GM23338 (cell line): ENCODE measurements around the gene FOXP1. TPM values are rescaled to one million over a fixed set of nuclear protein-coding genes. Genes with fewer than 3 reads are reported as not detected.
A peak's percentile ranks its signal among the peaks of the same experiment; 100 is the strongest.

Experiments used
- ATAC-seq: fragments of 200-7000 bp; cut with Tn5 transposase; 3 replicates; pipeline ENCODE4 v1.9.1; 2020
- DNase-seq: peaks from one replicate; pipeline ENCODE4 v3.0.0-alpha.2; 2015; ENCODE audit warnings: low spot score
- H2AFZ ChIP-seq: fragments of 200-600 bp; sonication (generic); 2 replicates; pipeline ENCODE4 v1.8.0; 2016; ENCODE audit warnings: antibody characterized with exemption, mild to moderate bottlenecking, moderate library complexity
- H3F3A ChIP-seq: fragments of 200-600 bp; sonication (generic); replicated peaks from 2 replicates; pipeline ENCODE4 v1.8.0; 2017; ENCODE audit warnings: antibody characterized with exemption, mixed run types, low read depth
- H3K27ac ChIP-seq: fragments of 200-600 bp; sonication (generic); 2 replicates; pipeline ENCODE4 v1.6.1; 2016; ENCODE audit warnings: low read depth
- H3K27me3 ChIP-seq: fragments of 200-600 bp; sonication (generic); 2 replicates; pipeline ENCODE4 v1.8.0; 2016; ENCODE audit warnings: mild to moderate bottlenecking, mixed run types, moderate library complexity; ENCODE audit not compliant: insufficient read depth
- H3K36me3 ChIP-seq: fragments of 200-600 bp; sonication (generic); 2 replicates; pipeline ENCODE4 v1.8.0; 2016; ENCODE audit warnings: mild to moderate bottlenecking; ENCODE audit not compliant: insufficient read depth
- H3K4me1 ChIP-seq: fragments of 200-600 bp; sonication (generic); 2 replicates; pipeline ENCODE4 v1.8.0; 2016; ENCODE audit warnings: mild to moderate bottlenecking, moderate library complexity; ENCODE audit not compliant: insufficient read depth
- H3K4me2 ChIP-seq: fragments of 200-600 bp; sonication (generic); 2 replicates; pipeline ENCODE4 v1.7.1; 2017; ENCODE audit warnings: mixed run types
- H3K4me3 ChIP-seq: fragments of 200-600 bp; sonication (generic); 2 replicates; pipeline ENCODE4 v1.6.1; 2016; ENCODE audit warnings: mixed run types
- H3K79me2 ChIP-seq: fragments of 200-600 bp; sonication (generic); replicated peaks from 2 replicates; pipeline ENCODE4 v1.8.0; 2017; ENCODE audit warnings: mild to moderate bottlenecking; ENCODE audit not compliant: insufficient read depth
- H3K9me2 ChIP-seq: fragments of 200-600 bp; sonication (generic); 2 replicates; pipeline ENCODE4 v1.8.0; 2017; ENCODE audit not compliant: insufficient read depth
- H4K20me1 ChIP-seq: fragments of 200-600 bp; sonication (generic); replicated peaks from 2 replicates; pipeline ENCODE4 v1.8.0; 2017; ENCODE audit warnings: mild to moderate bottlenecking; ENCODE audit not compliant: insufficient read depth
- H3K27ac Mint-ChIP-seq: 2 replicates; pipeline ENCODE4 v1.8.0; 2020; ENCODE audit warnings: inconsistent platforms, mild to moderate bottlenecking, moderate library complexity, mixed read lengths
- H3K27me3 Mint-ChIP-seq: 3 replicates; pipeline ENCODE4 v1.8.0; 2022; ENCODE audit warnings: low read depth, mild to moderate bottlenecking, moderate library complexity, mixed read lengths, inconsistent platforms; ENCODE audit not compliant: insufficient read depth, poor library complexity
- H3K36me3 Mint-ChIP-seq: 3 replicates; pipeline ENCODE4 v1.8.0; 2021; ENCODE audit warnings: low read depth, mild to moderate bottlenecking, inconsistent platforms, moderate library complexity, mixed read lengths
- H3K4me1 Mint-ChIP-seq: 3 replicates; pipeline ENCODE4 v1.8.0; 2020; ENCODE audit warnings: mild to moderate bottlenecking, inconsistent platforms, mixed read lengths
- H3K4me3 Mint-ChIP-seq: 3 replicates; pipeline ENCODE4 v1.8.0; 2021; ENCODE audit warnings: moderate library complexity, mild to moderate bottlenecking, inconsistent platforms, mixed read lengths
- H3K9me3 Mint-ChIP-seq: 3 replicates; pipeline ENCODE4 v1.8.0; 2020; ENCODE audit warnings: moderate library complexity, mild to moderate bottlenecking, inconsistent platforms, mixed read lengths
- CTCF ChIP-seq, 2 experiments: fragments of 200-600 bp in 1 of 2; sonication (generic) in 1 of 2; conservative IDR thresholded peaks; 2 replicates each; pipeline versions ENCODE4 v1.5.1 to v1.6.1; 2016 to 2017; ENCODE audit warnings: antibody characterized with exemption in 2 of 2, low read depth in 2 of 2, mild to moderate bottlenecking in 2 of 2, moderate library complexity in 1 of 2
- EZH2 ChIP-seq: fragments of 200-600 bp; sonication (generic); IDR thresholded peaks from one replicate; pipeline ENCODE4 v1.8.0; 2017; ENCODE audit warnings: antibody characterized with exemption, mild to moderate bottlenecking, low read depth; ENCODE audit not compliant: unreplicated experiment
- EZH2phosphoT487 ChIP-seq: fragments of 200-600 bp; sonication (generic); IDR thresholded peaks from one replicate; pipeline ENCODE4 v1.8.1; 2018; ENCODE audit warnings: antibody characterized with exemption; ENCODE audit not compliant: unreplicated experiment
- NANOG ChIP-seq: IDR thresholded peaks from 2 replicates; pipeline ENCODE4 v1.6.1; 2016; ENCODE audit warnings: antibody characterized with exemption, borderline replicate concordance
- POLR2AphosphoS5 ChIP-seq: IDR thresholded peaks from 2 replicates; pipeline ENCODE4 v1.6.1; 2016; ENCODE audit warnings: antibody characterized with exemption, low read depth
- ZNF114 ChIP-seq: fragments of 250-450 bp; sonication (Bioruptor Pico); IDR thresholded peaks from 2 replicates; pipeline ENCODE4 v1.5.0; 2020; ENCODE audit warnings: mild to moderate bottlenecking, moderate library complexity
- ZNF331 ChIP-seq: fragments of 250-450 bp; sonication (Bioruptor Pico); IDR thresholded peaks from 2 replicates; pipeline ENCODE4 v1.5.0; 2020; ENCODE audit warnings: low read depth, mild to moderate bottlenecking, moderate library complexity
- ZNF462 ChIP-seq: fragments of 250-450 bp; sonication (Bioruptor Pico); IDR thresholded peaks from 2 replicates; pipeline ENCODE4 v1.5.0; 2020; ENCODE audit warnings: mild to moderate bottlenecking, moderate library complexity
- polyA plus RNA-seq: library from polyadenylated mRNA; unstranded; fragments of >200 nt; fragmentation: Nextera tagmentation; extraction: Ambion mirVana; gene quantifications from 2 replicates; pipeline ENCODE4 v1.2.1, GENCODE V29; 2016
- total RNA-seq: library from RNA; depleted of rRNA; stranded (reverse); fragments of >200 nt; shearing (Covaris generic); gene quantifications from 2 replicates; pipeline ENCODE4 v1.2.3, GENCODE V29; 2014

FOXP1 gene
- total and polyA plus RNA-seq, 2 experiments from 2014 or later = 32.9 to 35.5 TPM

- H2AFZ ChIP-seq = no peak overlapping the region
- H3K4me1 Mint-ChIP-seq = peaks cover 21% of the 10 kb centered on the region
- H3K9me2 ChIP-seq = no peaks in the 10 kb centered on the region
- peaks cover 2% of the 10 kb centered on the region for H3K27me3 Mint-ChIP-seq
- no peaks in the 10 kb centered on the region for H3F3A ChIP-seq
- H3K36me3 Mint-ChIP-seq = peaks cover 5% of the 10 kb centered on the region; the same call in 1 of the 3 replicates
- no peaks in the 10 kb centered on the region for H3K9me3 Mint-ChIP-seq
- H4K20me1 ChIP-seq = 0 out of 2 replicates have a peak, but pooled peaks cover 4% of the 10 kb centered on the region
- DNase-seq (no peak), ATAC-seq (no peak)
- no peaks in the 10 kb centered on the region for H3K36me3 ChIP-seq
- TF ChIP-seq ZNF462 (CRISPR knock-in tag) = no peak
- no peak for TF ChIP-seq EZH2phosphoT487
- no peak for TF ChIP-seq POLR2AphosphoS5
- no peak for TF ChIP-seq ZNF331
- H3K4me3 ChIP-seq = no peak overlapping the region
- H3K27me3 ChIP-seq = no peaks in the 10 kb centered on the region
- no peak overlapping the region for H3K4me2 ChIP-seq
- no peak overlapping the region; the same call in 1 of the 2 replicates for H3K27ac Mint-ChIP-seq
- H3K4me1 ChIP-seq = peaks cover 11% of the 10 kb centered on the region
- no peak overlapping the region for H3K27ac ChIP-seq
- no peaks in the 10 kb centered on the region for H3K79me2 ChIP-seq
- no peak overlapping the region for H3K4me3 Mint-ChIP-seq
Observed at GRCh38 chr3:71109977-71110285, 473.6 kb downstream of the FOXP1 start.

GRCh38 chr3:71109241-71109976, 474.1 kb downstream of the FOXP1 start:
- H3K27me3 Mint-ChIP-seq = peaks cover 2% of the 10 kb centered on the region
- peaks cover 19% of the 10 kb centered on the region for H3K4me1 Mint-ChIP-seq
- Histone ChIP-seq H3K4me2 (no peak overlapping the region), H2AFZ (no peak overlapping the region), H3K9me2 (no peaks in the 10 kb centered on the region), H4K20me1 (0 out of 2 replicates have a peak, but pooled peaks cover 4% of the 10 kb centered on the region), H3K27ac (no peak overlapping the region), H3K4me3 (no peak overlapping the region), H3K79me2 (no peaks in the 10 kb centered on the region), H3K36me3 (no peaks in the 10 kb centered on the region), H3K4me1 (peaks cover 11% of the 10 kb centered on the region), H3K27me3 (no peaks in the 10 kb centered on the region), H3F3A (no peaks in the 10 kb centered on the region)
- DNase-seq (no peak), ATAC-seq (no peak)
- H3K9me3 Mint-ChIP-seq = no peaks in the 10 kb centered on the region
- H3K4me3 Mint-ChIP-seq = no peak overlapping the region
- H3K27ac Mint-ChIP-seq = peak overlapping the region; percentile 22; the same call in 1 of the 2 replicates
- peaks cover 5% of the 10 kb centered on the region; the same call in 1 of the 3 replicates for H3K36me3 Mint-ChIP-seq
- TF ChIP-seq CTCF (conservative IDR thresholded peaks at IDR 0.05; ENCODE audit: low read depth in 2 of 2) (no peak), EZH2 (no peak), POLR2AphosphoS5 (no peak), ZNF114 (no peak), NANOG (no peak)
